Measurements from ENCODE around the gene LTA4H. TPM values are rescaled to one million over a fixed set of nuclear protein-coding genes. Genes with fewer than 3 reads are reported as not detected.
A peak's percentile ranks its signal among the peaks of the same experiment; 100 is the strongest.

Gene LTA4H
- total RNA-seq, 1 experiment from 2014 or later = 66.0 TPM

GRCh38 chr12:96048393-96048969, 13.1 kb upstream of the LTA4H start:
- no TSS peak for BruUV-seq (replicated peaks)
- DNase-seq (ENCODE audit: unreplicated experiment) = peak; percentile 40
- CTCF ChIA-PET = interaction anchor here (0.8 to 1.6 kb wide), 5 partner anchors 10 to 352 kb away, joined by 3 to 9 read pairs (median 3); partner anchors contain the start of gene CDK17
- H3K9me3 Mint-ChIP-seq (ENCODE audit: unreplicated experiment) = no peaks in the 10 kb centered on the region
- H3K27ac Mint-ChIP-seq (ENCODE audit: low read depth, unreplicated experiment) = peak overlapping the region; percentile 83
- TF ChIP-seq, protein P1, sequence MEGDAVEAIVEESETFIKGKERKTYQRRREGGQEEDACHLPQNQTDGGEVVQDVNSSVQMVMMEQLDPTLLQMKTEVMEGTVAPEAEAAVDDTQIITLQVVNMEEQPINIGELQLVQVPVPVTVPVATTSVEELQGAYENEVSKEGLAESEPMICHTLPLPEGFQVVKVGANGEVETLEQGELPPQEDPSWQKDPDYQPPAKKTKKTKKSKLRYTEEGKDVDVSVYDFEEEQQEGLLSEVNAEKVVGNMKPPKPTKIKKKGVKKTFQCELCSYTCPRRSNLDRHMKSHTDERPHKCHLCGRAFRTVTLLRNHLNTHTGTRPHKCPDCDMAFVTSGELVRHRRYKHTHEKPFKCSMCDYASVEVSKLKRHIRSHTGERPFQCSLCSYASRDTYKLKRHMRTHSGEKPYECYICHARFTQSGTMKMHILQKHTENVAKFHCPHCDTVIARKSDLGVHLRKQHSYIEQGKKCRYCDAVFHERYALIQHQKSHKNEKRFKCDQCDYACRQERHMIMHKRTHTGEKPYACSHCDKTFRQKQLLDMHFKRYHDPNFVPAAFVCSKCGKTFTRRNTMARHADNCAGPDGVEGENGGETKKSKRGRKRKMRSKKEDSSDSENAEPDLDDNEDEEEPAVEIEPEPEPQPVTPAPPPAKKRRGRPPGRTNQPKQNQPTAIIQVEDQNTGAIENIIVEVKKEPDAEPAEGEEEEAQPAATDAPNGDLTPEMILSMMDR (IDR thresholded peaks at IDR 0.05; ENCODE audit: unreplicated experiment) = no peak
- no peaks in the 10 kb centered on the region for H3K36me3 Mint-ChIP-seq (ENCODE audit: insufficient read depth, unreplicated experiment)
- H3K4me1 Mint-ChIP-seq (ENCODE audit: insufficient read depth, unreplicated experiment) = peaks cover 36% of the 10 kb centered on the region
- POLR2A ChIA-PET = interaction anchor here (0.7 to 2.6 kb wide), 9 partner anchors 9 to 326 kb away, joined by 3 to 22 read pairs (median 4); partner anchors contain the start of gene LTA4H
- no peaks in the 10 kb centered on the region for H3K27me3 Mint-ChIP-seq (ENCODE audit: insufficient read depth, unreplicated experiment)
- H3K4me3 Mint-ChIP-seq (ENCODE audit: unreplicated experiment) = peak overlapping the region; percentile 59
- intact Hi-C loops (cut with micrococcal nuclease) = no loop called here

DNA sequence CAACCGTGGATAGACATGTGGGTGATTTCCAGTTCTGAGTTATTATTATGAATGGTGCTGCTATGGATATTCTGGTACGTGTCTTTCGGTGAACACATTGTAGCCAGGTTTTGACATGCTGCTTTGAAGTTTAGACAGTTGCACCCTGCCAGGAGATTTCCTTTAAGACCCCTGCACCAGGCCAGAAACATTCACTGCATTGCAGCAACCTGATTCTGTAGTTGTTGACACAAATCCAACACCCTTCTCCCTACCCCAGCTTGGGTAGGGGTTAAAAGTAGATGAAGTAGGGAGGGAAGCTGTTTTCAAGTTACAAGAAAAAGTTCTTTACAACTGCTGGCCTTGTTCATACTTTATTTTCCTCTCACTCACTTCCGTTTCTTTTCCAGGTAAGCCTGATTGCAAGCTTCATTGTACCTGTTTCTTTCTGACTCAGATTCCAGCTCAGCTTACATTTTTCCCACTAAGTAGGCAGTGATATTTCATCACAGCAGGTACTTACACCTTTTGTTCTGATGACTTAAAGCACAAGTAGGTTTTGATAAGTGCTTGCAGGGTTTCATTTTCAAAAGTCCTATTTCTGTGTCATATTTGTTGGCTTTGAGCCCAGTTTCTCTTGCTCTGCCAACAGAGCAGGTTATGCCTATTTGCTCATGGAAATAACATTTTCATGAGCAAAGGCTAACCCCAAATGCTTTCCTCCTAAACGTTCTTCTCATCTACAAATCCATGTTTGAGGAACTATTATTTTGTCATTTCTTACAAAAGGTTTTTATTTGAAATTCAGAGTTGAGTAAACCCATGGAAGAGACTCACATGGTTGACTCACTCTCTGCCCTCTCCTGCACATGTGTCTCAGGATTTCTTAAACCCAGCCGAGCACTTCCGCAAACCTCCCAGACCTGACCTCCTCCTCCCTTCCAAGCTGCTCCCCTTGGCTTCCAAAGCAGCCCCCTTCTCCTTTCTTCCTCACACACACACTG, 12.1 kb upstream of the LTA4H start:
- peaks cover 36% of the 10 kb centered on the region for H3K4me1 Mint-ChIP-seq (ENCODE audit: insufficient read depth, unreplicated experiment)
- intact Hi-C loops (cut with micrococcal nuclease) = no loop called here
- POLR2A ChIA-PET = interaction anchor here (0.6 to 2.6 kb wide), 17 partner anchors 10 to 910 kb away, joined by 3 to 22 read pairs (median 3); partner anchors contain the start of gene LTA4H
- DNase-seq (ENCODE audit: unreplicated experiment) = peak; percentile 94
- H3K36me3 Mint-ChIP-seq (ENCODE audit: insufficient read depth, unreplicated experiment) = no peaks in the 10 kb centered on the region
- CTCF ChIA-PET = interaction anchor here (0.6 to 1.6 kb wide), 4 partner anchors 14 to 353 kb away, joined by 3 to 9 read pairs (median 4); partner anchors contain the start of gene CDK17
- TF ChIP-seq, protein P1 (IDR thresholded peaks at IDR 0.05; ENCODE audit: unreplicated experiment) = no peak
- no peaks in the 10 kb centered on the region for H3K9me3 Mint-ChIP-seq (ENCODE audit: unreplicated experiment)
- H3K27ac Mint-ChIP-seq (ENCODE audit: low read depth, unreplicated experiment) = peak overlapping the region; percentile 83
- H3K4me3 Mint-ChIP-seq (ENCODE audit: unreplicated experiment) = peak overlapping the region; percentile 59
- no TSS peak for BruUV-seq (replicated peaks)
- no peaks in the 10 kb centered on the region for H3K27me3 Mint-ChIP-seq (ENCODE audit: insufficient read depth, unreplicated experiment)

GRCh38 chr12:96046543-96047228, 11.3 kb upstream of the LTA4H start:
- ChIA-PET CTCF (interaction anchor here (0.6 kb wide), 1 partner anchor 100 kb away, joined by 3 read pairs; no protein-coding TSS in a partner anchor), POLR2A (interaction anchor here (0.8 to 2.6 kb wide), 8 partner anchors 11 to 187 kb away, joined by 3 to 22 read pairs (median 4); partner anchors contain the start of gene LTA4H)
- intact Hi-C loops (cut with micrococcal nuclease) = no loop called here
- Mint-ChIP-seq H3K27me3 (ENCODE audit: insufficient read depth, unreplicated experiment) (no peaks in the 10 kb centered on the region), H3K27ac (ENCODE audit: low read depth, unreplicated experiment) (peak overlapping the region; percentile 83), H3K4me1 (ENCODE audit: insufficient read depth, unreplicated experiment) (peaks cover 36% of the 10 kb centered on the region), H3K9me3 (ENCODE audit: unreplicated experiment) (no peaks in the 10 kb centered on the region), H3K4me3 (ENCODE audit: unreplicated experiment) (peak overlapping the region; percentile 59), H3K36me3 (ENCODE audit: insufficient read depth, unreplicated experiment) (no peaks in the 10 kb centered on the region)
- TF ChIP-seq, protein P1 (IDR thresholded peaks at IDR 0.05; ENCODE audit: unreplicated experiment) = no peak
- no TSS peak for BruUV-seq (replicated peaks)
- DNase-seq (ENCODE audit: unreplicated experiment) = no peak
